NCI-H2171 treated with DMSO at 0.1 percent for 48 hours (cell line): ENCODE data around the gene TFPT.

Source experiments
- DNase-seq: peaks from one replicate; lab custom pipeline; 2025; lab: John Stamatoyannopoulos, UW

The TFPT gene

GRCh38 chr19:54115109-54116063 lies at the start of gene TFPT, which contains the start of gene PRPF31:
Gene TFPT, minus strand, starts transcription at chr19:54115657. Its CDS starts 388 bp downstream, at chr19:54115269.
Gene PRPF31, plus strand, starts transcription at chr19:54115754. Its CDS starts 2,525 bp downstream, at chr19:54118279.
- peak; percentile 96 for DNase-seq

DNA sequence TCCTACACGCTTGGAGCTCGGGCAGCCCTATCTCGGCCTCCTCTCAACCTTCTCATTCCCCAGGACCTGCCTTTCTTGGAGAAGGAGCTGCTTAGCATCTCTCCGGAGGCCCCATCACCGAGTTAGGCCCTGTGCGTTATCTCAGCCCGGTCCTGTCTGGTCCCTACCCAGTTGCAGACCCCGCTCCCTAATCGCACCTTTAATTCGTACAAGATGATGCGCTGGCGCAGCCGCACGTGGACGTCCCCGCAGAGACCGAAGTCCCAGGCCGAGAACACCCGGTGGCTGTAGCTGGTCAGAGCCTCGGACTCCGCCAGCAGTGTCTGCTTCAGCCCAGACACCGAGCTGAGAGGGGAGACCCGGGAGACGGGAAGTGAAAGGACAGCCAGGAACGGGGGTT lies 49.8 kb upstream of the TFPT start:
- no peak for DNase-seq

- no peak for DNase-seq
Observed at GRCh38 chr19:54164369-54165068, 49.1 kb upstream of the TFPT start.

GRCh38 chr19:54162884-54163283 lies 47.4 kb upstream of the TFPT start:
- no peak for DNase-seq

GRCh38 chr19:54162241-54162805 lies 46.9 kb upstream of the TFPT start:
- DNase-seq, result no peak

DNA sequence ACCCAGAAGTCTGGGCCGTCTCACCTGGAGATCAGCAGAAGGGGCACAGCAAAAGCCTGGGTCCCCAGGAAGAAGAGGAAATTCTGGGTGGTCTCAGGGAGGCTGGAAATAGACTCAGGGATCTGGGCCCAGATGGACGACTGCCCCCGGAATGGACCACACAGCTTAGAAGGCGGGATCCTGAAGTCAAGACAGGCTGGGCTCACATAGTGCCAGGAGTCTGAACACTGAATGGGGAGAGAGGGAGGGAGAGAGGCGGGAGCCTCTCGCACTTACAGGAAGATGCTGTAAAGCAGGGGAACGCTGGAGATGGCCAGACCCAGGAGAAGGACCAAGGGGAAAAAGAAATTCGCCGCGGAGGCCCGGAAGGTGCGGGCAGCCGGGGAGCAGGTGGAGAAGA lies 45.4 kb upstream of the TFPT start:
- no peak for DNase-seq

- DNase-seq, result peak; percentile 63
Observed at GRCh38 chr19:54160182-54160811, 44.8 kb upstream of the TFPT start.

GRCh38 chr19:54159352-54160181 lies 44.1 kb upstream of the TFPT start, which contains the start of gene LENG1:
Gene LENG1, minus strand, starts transcription at chr19:54159721. Its CDS starts 26 bp downstream, at chr19:54159695.
- DNase-seq, result peak; percentile 100

- DNase-seq, result no peak
Observed at GRCh38 chr19:54158812-54159351, 43.4 kb upstream of the TFPT start.

DNA sequence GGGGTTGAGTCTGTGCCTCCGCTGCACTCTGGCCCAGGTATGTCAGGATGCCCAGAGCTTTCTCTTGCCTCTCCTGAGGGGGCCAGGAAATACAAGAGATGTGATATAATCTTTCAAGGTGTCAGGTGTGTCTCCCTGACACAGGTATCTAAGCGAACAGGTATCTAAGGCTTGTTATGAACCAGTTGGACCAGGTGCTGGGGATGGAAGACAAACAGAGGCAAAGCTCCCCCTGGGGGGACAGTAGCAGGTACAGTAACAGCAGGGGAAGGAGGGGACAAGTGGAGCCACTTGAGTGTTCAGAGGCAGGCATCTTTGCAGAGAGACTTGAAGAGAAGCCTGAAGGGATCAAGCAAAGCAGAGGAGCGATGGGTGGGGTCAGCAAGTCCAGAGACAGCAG lies 41.5 kb upstream of the TFPT start:
- DNase-seq, result no peak

GRCh38 chr19:54156490-54156889 lies 41.0 kb upstream of the TFPT start:
- no peak for DNase-seq

- DNase-seq, result no peak
Observed at GRCh38 chr19:54155694-54156093, 40.2 kb upstream of the TFPT start.

DNA sequence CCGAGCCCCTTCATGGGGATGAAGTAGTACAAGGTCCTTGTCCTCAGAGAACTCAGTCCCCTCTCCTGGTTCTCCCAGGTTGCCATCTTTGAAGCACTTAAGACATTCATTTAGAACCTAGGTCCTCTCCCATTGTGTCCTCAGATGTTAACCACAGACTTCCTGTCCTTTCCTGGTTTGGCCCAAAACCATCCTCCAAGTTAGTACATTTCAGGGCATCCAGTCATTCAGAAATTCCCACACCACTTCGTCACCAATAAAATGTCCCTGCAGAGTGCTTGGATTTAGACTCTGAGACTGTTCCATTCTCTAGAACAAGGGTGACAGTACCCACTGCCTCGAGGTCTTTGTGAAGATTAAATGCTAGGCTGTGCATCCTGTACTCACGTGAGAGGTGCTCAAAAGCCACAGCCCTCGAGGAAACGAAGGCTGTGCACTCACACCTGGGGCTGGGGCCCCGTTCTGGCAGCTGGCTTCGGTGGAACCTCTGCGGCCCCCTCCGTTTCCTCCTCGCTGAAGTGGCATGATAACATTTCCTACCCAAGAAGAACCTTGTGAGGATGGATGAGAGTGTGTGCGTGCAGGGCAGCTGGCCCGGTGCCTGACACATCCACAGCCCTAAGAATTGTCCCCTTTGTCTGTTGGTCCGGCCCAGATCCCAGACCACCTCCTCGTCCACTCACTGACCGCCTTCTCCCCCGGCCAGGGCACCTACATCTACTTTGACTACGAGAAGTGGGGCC lies 39.3 kb upstream of the TFPT start:
- no peak for DNase-seq

DNA sequence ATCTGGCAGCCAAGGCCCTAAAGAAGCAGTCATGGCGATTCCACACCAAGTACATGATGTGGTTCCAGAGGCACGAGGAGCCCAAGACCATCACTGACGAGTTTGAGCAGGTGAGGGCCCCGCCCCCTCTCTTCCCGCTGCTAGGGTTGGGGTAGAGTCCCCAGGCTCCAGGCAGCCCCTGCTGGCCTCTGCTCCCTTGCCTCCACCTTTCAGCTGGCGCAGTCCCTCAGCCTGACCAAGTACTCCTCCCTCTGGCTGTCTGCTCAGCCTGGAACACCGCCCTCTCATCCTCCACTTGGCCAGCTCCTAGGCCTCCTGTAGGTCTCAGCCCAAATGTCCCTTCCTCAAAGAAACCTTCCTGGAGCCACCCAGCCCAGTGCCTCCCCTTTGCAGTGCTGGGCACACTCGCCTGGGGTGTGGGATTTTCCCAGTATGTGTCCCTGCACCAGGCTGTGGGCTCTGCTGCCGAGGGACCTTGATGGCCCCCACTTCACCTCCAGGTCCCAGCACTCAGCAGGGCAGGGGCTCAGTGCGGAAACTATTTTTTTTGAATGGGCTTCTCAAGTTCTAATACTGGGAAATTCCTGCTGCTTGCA lies 38.4 kb upstream of the TFPT start:
- DNase-seq, result no peak

DNA sequence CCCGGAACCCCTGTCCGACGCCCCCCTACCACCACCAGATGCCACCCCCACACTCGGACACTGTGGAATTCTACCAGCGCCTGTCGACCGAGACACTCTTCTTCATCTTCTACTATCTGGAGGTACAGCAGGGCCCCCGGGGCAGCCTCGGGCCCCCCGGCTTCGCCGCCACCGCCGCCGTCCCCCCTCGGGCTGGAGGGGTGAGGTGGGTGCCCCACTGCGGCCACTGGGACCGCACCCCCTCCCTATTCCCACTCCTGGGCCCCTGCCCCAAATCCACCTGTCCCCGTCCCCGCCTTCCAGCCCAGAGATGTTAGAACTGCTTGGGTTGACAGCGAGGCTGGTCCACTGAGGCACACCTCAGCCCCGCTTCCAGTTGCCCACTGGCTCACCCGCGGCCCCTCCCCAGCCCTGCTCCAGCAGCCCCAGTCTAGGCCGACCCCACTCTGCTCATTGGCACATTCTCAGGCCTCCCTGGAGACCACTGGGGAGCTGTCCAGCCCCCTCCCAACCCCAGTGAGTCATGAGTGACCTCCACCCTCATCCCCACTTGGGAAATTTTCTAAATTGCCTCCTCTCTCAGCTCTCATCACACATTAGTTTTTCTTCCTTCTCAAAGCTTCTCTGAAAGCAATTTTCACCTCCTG lies 37.5 kb upstream of the TFPT start:
- no peak for DNase-seq

GRCh38 chr19:54152267-54152666 lies 36.8 kb upstream of the TFPT start:
- no peak for DNase-seq

DNA sequence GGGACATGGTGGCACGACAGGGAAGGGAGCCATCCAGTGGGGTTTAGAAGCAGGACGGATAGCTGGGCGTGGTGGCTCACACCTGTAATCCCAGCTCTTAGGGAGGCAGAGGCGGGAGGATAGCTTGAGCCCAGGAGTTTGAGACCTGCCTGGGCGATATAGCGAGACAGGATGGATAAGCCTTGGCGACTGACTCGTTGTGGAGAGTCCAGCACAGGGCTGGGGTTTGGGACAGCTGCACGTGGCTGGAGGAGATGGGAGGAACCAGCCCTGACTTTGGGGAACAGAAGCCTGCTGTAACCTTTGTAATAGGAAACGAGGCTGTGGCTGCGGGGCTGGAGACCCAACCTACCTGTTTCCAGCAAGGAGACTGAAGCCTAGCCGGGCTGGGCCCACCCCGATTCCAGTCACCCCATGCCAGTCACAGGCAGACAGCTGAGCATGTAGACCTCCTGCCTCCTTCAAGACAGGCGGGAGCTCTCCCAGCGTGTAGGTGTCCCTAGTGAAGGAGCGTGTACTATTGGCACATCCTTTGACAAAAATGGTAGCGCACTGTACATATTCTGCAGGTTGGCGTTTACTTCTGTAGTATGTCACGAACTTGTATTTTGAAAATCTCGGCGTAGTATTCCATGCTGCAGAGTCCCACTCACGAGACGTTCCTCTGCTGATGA lies 36.0 kb upstream of the TFPT start:
- DNase-seq, result no peak

DNA sequence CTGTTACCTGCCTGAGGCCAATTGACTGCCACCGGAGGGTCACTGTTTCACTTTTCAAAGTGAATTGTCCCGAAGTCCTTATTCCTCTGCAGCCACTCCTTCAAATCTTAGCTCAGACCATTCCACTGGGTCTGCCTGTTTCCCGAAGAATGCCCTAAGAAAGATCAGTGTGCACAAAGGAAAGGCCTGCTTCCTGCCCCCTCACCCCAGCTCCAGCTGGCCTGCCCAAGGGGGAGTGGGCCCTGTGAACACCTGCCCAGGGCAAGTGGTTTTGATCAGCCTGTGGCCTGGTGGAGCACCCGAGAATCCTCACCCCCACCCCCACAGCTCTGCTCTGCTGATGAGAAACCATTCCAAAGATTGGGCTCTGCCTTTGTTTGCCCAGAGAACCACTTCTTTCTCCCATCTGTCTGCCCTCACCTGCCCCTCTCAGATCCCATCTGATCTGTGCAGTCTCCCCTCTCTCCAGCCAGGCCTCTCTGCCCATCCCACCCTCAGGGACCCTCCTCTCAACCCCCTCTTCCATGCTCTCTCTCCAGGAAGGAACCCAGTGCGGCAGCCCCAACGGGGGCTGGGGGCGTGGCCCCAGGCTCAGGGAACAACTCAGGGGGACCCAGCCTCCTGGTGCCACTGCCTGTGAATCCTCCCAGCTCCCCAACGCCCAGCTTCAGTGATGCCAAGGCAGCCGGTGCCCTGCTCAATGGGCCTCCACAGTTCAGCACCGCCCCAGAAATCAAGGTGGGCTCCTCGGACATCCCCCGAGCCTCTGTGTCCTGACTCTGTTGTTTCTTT lies 33.8 kb upstream of the TFPT start:
- DNase-seq, result no peak
